Suprapubic skin (tissue), 4 donors: Measurements from ENCODE around the gene KRT9.

ENCODE experiments used
- POLR2A ChIP-seq, 2 donors: fragments of 450-650 bp; IDR thresholded peaks; one replicate each; pipeline ENCODE4 v1.6.1; 2017; ENCODE audit warnings: antibody characterized with exemption in 2 of 2, mild to moderate bottlenecking in 2 of 2, moderate library complexity in 2 of 2
- POLR2AphosphoS5 ChIP-seq, 3 donors: sonication (generic); formaldehyde crosslinking; IDR thresholded peaks; one replicate each; pipeline ENCODE4 v1.6.1; 2017; ENCODE audit warnings: antibody characterized with exemption in 3 of 3
- TF ChIP-seq, protein P1 (sequence below), 2 donors: fragments of 200-600 bp in 1 of 2; fragments of 450-650 bp in 1 of 2; sonication (generic) in 1 of 2; IDR thresholded peaks; one replicate each; pipeline ENCODE4 v1.5.1; 2016 to 2019; ENCODE audit warnings: antibody characterized with exemption in 2 of 2, mild to moderate bottlenecking in 1 of 2, moderate library complexity in 1 of 2

DNA sequence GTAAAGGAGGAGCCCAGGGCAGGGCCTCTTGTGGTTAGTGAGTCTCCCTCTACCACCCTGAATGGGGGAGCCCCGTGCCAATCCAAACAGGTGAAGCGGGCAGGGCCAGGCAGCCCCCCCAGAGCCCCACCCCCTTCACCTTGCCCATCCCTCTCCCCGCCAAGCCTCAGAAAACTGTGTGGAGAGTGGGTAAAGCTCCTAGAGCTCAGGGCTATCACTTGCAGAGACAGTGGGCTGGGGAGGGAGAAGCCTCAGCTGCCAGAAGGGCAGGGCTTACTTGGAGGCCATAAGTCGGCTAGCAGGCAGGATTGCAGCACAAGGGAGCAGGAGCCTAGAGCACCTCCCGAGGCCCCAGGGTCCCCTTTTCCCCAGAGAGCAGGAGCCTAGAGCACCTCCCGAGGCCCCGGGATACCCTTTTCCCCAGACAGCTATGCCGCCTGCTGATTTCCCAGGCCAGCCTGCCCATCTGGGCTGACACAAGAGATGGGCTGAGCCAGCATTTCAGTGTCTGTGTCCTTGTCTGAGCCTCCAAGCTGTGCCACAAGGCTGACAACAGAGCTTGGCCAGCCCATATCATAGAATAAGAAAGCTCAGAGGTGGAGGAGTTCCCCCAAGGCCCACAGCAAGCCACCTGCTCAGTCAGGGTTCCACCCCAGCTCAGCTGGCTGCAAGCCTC is 21.6 kb upstream of the KRT9 start:
- TF ChIP-seq, protein P1, sequence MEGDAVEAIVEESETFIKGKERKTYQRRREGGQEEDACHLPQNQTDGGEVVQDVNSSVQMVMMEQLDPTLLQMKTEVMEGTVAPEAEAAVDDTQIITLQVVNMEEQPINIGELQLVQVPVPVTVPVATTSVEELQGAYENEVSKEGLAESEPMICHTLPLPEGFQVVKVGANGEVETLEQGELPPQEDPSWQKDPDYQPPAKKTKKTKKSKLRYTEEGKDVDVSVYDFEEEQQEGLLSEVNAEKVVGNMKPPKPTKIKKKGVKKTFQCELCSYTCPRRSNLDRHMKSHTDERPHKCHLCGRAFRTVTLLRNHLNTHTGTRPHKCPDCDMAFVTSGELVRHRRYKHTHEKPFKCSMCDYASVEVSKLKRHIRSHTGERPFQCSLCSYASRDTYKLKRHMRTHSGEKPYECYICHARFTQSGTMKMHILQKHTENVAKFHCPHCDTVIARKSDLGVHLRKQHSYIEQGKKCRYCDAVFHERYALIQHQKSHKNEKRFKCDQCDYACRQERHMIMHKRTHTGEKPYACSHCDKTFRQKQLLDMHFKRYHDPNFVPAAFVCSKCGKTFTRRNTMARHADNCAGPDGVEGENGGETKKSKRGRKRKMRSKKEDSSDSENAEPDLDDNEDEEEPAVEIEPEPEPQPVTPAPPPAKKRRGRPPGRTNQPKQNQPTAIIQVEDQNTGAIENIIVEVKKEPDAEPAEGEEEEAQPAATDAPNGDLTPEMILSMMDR (IDR thresholded peaks at IDR 0.05), result no peak
- TF ChIP-seq POLR2A (IDR thresholded peaks at IDR 0.05), result no peak
- no peak for TF ChIP-seq POLR2AphosphoS5 (IDR thresholded peaks at IDR 0.05)
